GM06990 (cell line): Measurements from ENCODE around the gene HSPA12A.

ENCODE experiments used
- DNase-seq: peaks from one replicate; pipeline ENCODE4 v3.0.0-alpha.2; 2011; ENCODE audit not compliant: insufficient read length; ENCODE audit errors: extremely low read depth
- H3K27me3 ChIP-seq: replicated peaks from 2 replicates; pipeline ENCODE4 v1.6.0; 2011; ENCODE audit warnings: low read length; ENCODE audit not compliant: control insufficient read depth, insufficient read depth
- H3K36me3 ChIP-seq: 2 replicates; pipeline ENCODE4 v1.5.1; 2011; ENCODE audit warnings: low read length; ENCODE audit not compliant: control insufficient read depth, insufficient read depth
- H3K4me3 ChIP-seq: replicated peaks from 2 replicates; pipeline ENCODE4 v1.5.1; 2011; ENCODE audit warnings: low read depth, mild to moderate bottlenecking, control low read depth, low read length
- CTCF ChIP-seq: IDR thresholded peaks from 2 replicates; pipeline ENCODE4 v1.5.1; 2011; ENCODE audit warnings: low read length, control low read depth, mild to moderate bottlenecking, inconsistent platforms; ENCODE audit not compliant: insufficient read depth, poor library complexity, severe bottlenecking

HSPA12A gene

DNA sequence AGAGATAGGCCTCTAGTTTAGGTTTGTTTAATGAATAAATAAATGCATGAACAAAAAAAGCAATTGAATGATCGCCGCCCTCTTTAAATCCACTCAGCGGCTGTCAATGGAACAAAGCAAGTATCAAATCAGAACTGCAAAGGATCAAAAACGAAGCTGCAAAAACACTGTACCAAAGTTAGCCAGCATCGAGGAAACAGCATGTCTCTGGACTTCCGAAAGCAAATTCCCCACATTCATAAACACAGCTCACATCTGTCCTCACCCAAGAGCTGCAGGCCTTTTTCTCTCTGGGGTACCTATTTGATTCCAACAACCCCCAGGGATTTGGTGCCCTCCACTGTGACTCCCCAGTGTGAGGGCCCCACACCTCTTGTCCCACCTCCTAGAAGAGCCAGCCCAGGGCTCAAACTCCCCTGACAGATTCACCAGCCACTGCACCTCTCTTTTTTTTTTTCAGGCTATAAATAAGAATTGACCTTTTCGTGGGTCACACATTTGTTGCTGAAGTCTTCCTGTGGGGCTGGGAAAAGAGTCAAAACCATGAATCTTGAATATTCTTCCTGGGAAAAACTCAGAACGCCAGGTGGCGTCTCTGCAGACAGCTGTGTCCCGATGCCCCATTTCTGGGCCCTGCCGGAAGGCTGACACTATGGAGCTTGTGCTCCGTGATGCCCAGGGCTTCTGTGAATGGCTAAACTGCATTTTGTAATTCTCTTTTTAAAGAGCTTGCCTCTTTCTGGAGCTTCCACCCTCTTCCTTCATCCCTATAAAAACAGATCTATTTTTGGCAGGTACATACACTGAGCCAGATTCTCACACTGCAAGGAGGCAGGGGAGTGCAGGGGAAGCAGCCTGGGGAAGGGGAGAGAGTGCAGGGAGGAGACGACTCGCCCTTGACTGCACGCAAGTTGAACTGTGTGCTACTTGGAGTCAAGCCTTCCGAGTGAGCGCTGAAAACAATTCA lies 51.7 kb downstream of the HSPA12A start:
- Histone ChIP-seq H3K36me3 (no peaks in the 10 kb centered on the region), H3K27me3 (no peaks in the 10 kb centered on the region), H3K4me3 (no peak overlapping the region)
- DNase-seq: no peak
- TF ChIP-seq CTCF: no peak

DNA sequence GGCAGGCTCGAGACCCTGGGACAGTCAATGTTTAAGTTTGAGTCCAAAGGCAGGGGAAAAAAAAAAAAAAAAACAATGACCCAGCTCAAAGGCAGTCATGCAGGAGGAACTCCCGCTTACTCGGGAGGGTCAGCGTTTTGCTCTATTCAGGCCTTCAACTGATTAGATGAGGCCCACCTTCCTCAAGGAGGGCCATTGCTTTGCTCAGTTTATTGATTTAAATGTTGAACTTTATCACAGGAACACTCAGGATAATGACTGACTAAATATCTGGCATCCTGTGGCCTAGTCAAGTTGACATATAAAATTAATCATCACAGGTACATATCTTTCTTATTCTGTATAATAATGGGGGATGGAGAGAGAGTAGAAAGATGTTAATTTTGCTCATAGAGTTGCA lies 52.6 kb downstream of the HSPA12A start:
- H3K36me3 ChIP-seq: no peaks in the 10 kb centered on the region
- no peak for DNase-seq
- H3K4me3 ChIP-seq: no peak overlapping the region
- no peak for TF ChIP-seq CTCF
- no peaks in the 10 kb centered on the region for H3K27me3 ChIP-seq

- H3K27me3 ChIP-seq: no peaks in the 10 kb centered on the region
- no peaks in the 10 kb centered on the region for H3K36me3 ChIP-seq
- H3K4me3 ChIP-seq: no peak overlapping the region
- no peak for DNase-seq
- TF ChIP-seq CTCF: no peak
Observed at GRCh38 chr10:116688741-116689495, 53.4 kb downstream of the HSPA12A start.

DNA sequence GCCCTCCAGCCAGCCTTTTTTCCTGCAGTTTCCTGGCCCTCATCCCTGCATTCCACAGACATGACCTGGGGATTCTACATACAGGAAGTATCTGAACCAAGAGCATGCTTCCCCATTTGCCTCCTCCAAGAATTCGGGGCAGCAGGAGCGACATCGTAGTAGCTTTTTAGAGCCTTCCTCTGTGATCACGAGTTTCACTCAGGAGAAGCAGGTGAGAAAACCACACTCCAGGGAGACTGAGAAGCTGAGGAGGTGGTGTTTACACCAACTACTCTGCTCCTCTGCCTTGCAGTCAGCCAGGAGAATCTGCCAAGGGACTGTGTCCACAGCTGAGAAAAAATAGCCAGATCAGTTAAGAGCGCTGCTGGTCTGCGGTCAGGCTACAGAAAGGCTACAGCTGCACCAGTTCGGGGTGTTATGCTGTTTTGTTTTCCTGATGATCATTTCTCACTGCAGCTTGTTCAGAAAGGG lies 54.1 kb downstream of the HSPA12A start:
- TF ChIP-seq CTCF: no peak
- H3K27me3 ChIP-seq: no peaks in the 10 kb centered on the region
- no peak for DNase-seq
- no peaks in the 10 kb centered on the region for H3K36me3 ChIP-seq
- H3K4me3 ChIP-seq: no peak overlapping the region

DNA sequence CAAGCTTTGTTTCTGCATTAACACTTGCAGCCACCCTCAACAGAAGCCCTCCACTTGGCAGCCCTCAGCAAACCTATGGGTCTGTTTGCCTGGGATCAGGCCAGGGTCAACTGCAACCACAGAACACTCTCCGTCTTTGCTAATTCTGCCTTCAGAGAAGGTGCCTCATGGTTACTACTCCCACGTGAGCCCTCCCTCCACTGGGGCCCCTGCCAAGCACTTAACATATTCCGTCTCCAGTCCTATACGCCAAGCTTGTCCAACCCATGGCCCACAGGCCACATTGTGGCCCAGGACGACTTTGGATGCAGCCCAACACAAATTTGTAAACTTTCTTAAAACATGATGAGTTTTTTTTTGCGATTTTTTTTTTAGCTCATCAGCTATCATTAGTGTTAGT lies 54.7 kb downstream of the HSPA12A start:
- Histone ChIP-seq H3K27me3 (no peaks in the 10 kb centered on the region), H3K4me3 (no peak overlapping the region), H3K36me3 (no peaks in the 10 kb centered on the region)
- no peak for TF ChIP-seq CTCF
- no peak for DNase-seq
